Stimulated activated CD4-positive, alpha-beta T cell treated with anti-CD3 and anti-CD28 coated beads, Interleukin-1b, Interleukin-23, amount 100 ng/mL, for 1 hour (primary cell): ENCODE measurements around the gene USP3.

Source experiments
- DNase-seq, 2 donors: peaks; one replicate each; pipeline ENCODE4 v3.0.0-alpha.2; 2020; ENCODE audit warnings: low read depth in 2 of 2

The USP3 gene

DNA sequence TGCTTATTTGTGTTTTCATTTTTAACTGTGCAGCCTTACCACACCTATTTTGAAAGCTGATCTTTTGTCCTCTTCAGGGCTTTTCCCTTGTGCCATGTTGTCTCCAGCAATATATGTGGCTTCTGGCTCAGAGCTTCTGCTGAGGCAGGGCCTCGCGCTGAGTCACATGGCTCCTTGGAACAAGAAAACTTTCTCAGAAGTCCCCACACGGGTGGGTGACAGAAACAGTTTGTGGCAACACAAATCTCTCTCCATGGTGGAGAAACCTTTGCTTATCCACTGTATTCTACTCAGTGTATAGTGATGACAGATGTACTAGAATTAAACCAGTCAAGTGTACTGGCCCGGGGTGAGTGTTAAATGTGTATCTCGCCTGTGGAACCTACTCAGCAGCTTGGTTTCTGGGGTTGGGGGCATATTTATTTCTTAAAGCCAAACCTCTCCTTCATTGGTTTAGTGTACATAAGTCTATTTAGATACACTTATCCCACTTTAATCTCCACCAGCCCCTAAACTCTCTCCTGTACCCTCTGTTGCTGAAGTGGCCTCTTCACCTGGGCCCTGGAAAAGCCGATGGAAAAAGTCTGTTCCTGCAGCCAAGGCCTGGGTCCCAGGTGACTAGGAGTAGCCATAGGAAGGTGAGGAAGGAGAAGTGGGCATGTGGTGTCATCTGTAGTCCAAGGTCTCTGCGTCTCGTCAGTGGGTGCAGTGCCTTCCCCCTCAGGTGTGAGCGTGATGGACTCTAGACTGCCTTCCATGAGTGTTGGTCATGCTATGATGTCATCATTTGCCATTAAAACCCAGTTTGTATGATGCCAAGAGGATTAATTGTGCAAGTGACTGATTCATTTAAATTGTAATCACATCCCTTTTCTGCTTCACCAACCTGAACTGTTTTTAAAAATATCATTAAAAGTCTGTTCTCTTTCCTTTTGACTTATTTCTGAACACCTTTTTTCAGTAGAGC, 89.6 kb downstream of the USP3 start:
- DNase-seq = no peak

DNA sequence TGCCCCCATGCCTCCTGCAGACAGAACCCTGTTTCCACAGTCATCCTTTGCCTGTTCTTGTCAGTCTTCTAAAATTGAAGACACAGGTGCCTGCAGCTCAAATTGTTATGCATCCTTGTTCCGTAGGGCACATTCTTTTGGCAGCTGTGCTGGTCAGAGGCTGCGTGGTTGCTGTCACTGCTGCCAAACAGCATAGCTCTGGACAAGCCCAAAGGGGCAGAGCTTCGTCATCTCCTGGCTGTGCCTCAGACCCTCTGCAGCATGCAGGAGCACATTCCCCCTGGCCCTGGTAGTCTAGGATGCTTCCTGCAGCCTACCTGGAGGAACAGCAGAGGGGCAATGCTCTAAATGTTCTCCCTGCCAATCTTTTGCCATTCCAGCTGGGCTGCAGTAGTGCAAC, 90.7 kb downstream of the USP3 start:
- no peak for DNase-seq

- DNase-seq = no peak
These were observed 91.3 kb downstream of the USP3 start for GRCh38 chr15:63595688-63596087.

GRCh38 chr15:63596676-63597037, 92.3 kb downstream of the USP3 start:
- no peak for DNase-seq

GRCh38 chr15:63597038-63597790, 92.8 kb downstream of the USP3 start, which contains the start of gene FBXL22:
Gene FBXL22, plus strand, starts transcription at chr15:63597387. Its CDS starts 6 bp downstream, at chr15:63597393.
- no peak for DNase-seq

DNA sequence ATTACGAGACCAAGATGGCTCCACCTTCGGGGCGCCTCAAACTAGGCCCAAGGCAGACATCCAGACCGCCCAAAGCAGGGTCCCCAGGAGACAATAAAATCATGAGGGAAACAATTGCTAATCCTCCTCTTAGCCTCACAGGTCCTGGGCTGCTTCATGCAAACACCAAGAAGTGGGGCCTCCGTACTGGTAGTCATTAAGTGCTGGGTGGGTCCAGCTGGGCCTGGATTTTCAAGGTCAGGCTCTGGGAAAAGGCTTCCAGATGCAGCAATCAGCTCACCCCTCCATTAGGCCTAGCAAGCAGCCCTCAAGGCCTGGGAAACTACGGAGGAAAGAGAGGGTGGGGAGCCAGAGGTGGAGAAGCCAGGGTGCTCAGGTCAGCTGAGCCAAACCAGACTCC, 93.4 kb downstream of the USP3 start:
- no peak for DNase-seq

GRCh38 chr15:63598473-63599400, 94.3 kb downstream of the USP3 start:
- DNase-seq = no peak

- no peak for DNase-seq
These were observed 95.1 kb downstream of the USP3 start for GRCh38 chr15:63599401-63600000.

DNA sequence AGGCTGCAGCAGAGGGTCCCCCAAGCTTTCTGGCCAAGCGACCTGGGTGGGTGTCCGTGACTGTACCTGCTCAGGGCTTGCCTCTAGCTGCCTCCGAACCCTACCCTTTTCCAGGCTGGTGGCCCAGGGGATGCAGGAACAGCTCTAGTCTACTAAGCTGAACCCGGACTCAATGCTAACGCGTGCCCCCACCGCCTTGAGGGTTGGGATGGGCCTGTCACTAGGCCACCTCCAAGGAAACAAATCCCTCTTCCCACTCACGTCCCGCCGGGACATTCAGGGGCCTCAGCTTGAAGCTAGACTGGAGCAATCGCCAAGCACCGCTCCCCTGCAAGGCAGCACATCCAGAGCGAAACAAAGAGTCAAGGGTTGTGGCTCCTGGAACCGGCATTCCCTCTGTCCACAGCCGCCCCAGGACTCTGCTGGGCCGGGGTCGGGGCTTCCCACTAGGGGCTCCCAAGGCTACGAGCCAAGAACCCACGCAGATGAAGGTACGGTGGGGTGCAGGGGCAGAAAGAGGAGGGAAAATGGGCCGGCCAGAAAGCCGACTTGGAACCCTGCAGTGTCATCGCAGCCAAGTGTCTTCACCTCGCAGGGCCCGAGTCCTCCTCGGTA, 95.7 kb downstream of the USP3 start:
- peak in 1 of 2 donors; percentile 15 for DNase-seq

DNA sequence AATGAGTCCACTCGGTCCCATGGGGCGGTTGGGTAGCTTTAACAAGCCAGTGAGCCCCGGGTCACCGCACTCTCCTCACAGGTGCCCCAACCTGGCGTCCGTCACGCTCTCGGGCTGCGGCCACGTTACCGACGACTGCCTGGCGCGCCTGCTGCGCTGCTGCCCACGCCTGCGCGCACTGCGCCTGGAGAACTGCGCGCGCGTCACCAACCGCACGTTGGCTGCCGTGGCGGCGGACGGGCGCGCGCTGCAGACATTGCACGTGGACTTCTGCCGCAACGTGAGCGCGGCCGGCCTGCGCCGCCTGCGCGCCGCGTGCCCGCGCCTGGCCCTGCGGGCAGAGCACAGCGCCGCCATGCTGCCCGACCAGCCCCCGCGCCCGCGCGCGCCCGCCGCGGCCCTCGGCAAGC, 96.2 kb downstream of the USP3 start:
- peak; percentile 71 to 73 for DNase-seq

GRCh38 chr15:63601026-63601703, 96.8 kb downstream of the USP3 start:
- peak in 1 of 2 donors; percentile 32 for DNase-seq

DNA sequence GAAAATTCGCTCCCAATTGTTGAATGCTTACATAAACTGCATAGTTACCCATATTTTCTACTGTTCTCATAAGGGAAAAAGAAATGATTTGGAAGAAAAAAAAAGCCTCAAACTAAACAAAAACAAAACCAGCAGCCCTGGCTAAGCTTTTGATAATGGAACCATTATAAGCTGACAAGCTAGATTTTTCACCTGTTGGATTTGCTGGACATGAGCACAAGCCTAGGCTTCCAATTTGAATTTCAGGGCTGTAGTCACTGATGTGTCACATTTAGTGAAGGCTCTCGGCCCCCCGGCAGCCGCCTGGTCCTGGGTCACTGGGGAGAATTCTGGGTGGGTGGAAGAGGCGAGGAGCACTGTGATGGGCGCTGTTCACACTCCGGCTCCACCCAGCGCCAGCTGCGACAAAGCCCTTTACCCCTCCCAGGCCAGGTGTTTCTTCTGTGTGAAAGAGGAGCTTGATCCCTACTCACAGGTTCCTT, 97.4 kb downstream of the USP3 start:
- DNase-seq = no peak

- DNase-seq = no peak
These were observed 98.2 kb downstream of the USP3 start for GRCh38 chr15:63602595-63602994.

DNA sequence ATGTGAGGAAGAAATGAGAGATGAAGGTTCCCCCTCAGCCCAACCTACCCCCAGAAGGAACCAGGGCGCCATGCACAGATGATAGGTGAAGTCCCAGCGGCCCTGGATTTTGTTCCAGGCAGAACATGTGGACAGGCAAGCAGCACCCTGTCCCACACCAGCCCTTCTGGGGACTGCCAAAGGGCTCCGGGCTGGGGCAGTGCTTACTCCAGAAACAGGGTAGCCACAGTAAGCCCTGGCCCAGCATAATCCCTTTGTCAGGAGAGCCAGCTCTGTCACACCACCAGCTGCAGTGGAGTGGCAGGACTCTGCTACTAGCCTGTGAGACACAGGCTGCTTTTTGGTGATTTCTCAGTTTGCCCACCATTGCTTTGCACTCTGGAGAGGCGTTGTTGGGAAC, 99.1 kb downstream of the USP3 start:
- no peak for DNase-seq

DNA sequence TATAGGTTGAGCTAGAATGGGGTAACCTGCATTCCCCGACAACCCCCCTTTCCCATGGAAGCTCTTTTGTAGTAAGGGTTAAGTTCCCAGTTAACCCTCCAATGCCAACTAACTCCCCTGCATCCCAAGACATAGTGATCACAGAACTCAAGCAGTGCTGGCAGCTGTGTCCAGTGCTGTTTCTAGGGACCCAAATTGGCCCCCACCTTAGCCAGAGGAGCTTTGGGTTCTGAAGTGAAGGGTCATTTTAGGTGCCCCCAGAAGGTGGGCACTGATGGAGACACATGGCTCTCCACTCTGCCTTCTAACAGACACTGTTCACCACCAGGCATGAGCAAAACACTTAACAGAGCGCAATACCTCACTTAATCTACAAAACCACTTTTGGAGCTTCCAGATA, 99.9 kb downstream of the USP3 start:
- DNase-seq = no peak

GRCh38 chr15:63605036-63605435, 100.6 kb downstream of the USP3 start:
- no peak for DNase-seq

- peak in 1 of 2 donors; percentile 17 for DNase-seq
These were observed 101.4 kb downstream of the USP3 start for GRCh38 chr15:63605816-63606215.

GRCh38 chr15:63606308-63606707, 101.9 kb downstream of the USP3 start:
- DNase-seq = no peak

- DNase-seq = no peak
These were observed 104.6 kb downstream of the USP3 start for GRCh38 chr15:63608989-63609388.

GRCh38 chr15:63609448-63609847, 105.1 kb downstream of the USP3 start:
- DNase-seq = no peak
